HepG2 (cell line): Measurements from ENCODE around the gene MYO10.

ENCODE experiments used
- RFX5 ChIP-seq: IDR thresholded peaks from 2 replicates; pipeline ENCODE4 v1.6.1; 2011; ENCODE audit warnings: low read depth, low read length, improper control_type of control experiment
- ZNF530 ChIP-seq: sonication (generic); formaldehyde crosslinking; IDR thresholded peaks from 2 replicates; pipeline ENCODE4 v1.5.0; 2020; ENCODE audit warnings: low read depth, mild to moderate bottlenecking, missing genetic modification reagents
- TF ChIP-seq, protein P1 (sequence below): sonication (generic); formaldehyde crosslinking; IDR thresholded peaks from 2 replicates; pipeline ENCODE4 v1.4.0; 2020; ENCODE audit warnings: low read depth, mild to moderate bottlenecking, missing genetic modification reagents
- TF ChIP-seq, protein P2 (sequence below): sonication (generic); formaldehyde crosslinking; IDR thresholded peaks from 2 replicates; pipeline ENCODE4 v1.4.0; 2020; ENCODE audit warnings: missing genetic modification reagents

DNA sequence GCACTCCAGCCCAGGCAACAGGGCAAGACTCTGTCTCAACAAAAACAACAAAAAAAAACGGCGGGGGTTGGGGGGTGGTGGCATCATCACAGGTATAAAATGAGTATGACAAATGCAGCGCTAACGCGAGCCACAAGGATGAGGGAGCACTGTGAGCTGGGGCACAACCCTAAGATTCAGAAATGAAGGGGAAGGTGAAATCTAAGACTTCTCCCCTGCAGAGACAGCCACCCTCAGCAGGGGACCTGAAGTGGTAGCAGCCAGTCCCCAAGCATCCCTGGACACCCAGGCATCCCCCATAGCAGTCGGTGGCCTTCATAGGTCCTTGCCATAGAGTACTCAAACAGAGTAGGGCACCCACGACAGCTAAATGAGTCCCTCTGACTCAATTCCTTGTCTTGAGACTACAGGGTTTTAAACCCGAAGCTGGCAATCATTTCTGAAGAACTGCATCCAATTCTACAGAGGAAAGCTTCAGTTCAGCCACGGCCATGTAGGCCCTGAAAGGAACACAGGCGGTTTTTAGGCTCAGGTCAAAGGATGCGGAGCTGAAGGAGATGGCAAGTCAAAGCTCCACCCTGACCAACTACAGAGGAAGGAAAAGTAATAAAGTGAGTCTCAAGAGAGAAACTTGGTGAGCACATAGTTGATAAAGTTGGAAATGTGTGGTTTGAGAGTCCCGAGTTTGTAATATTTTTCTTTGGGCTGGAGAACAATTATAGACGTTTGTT is 50.3 kb downstream of the MYO10 start:
- TF ChIP-seq RFX5 (no peak), ZNF530 (CRISPR knock-in tag) (no peak)
- TF ChIP-seq, protein P1, sequence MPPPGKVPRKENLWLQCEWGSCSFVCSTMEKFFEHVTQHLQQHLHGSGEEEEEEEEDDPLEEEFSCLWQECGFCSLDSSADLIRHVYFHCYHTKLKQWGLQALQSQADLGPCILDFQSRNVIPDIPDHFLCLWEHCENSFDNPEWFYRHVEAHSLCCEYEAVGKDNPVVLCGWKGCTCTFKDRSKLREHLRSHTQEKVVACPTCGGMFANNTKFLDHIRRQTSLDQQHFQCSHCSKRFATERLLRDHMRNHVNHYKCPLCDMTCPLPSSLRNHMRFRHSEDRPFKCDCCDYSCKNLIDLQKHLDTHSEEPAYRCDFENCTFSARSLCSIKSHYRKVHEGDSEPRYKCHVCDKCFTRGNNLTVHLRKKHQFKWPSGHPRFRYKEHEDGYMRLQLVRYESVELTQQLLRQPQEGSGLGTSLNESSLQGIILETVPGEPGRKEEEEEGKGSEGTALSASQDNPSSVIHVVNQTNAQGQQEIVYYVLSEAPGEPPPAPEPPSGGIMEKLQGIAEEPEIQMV (CRISPR knock-in tag): no peak
- TF ChIP-seq, protein P2, sequence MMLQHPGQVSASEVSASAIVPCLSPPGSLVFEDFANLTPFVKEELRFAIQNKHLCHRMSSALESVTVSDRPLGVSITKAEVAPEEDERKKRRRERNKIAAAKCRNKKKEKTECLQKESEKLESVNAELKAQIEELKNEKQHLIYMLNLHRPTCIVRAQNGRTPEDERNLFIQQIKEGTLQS (CRISPR knock-in tag): no peak
